ENCODE data around the gene EHF.

Gene EHF

GRCh38 chr11:34595960-34596644, 24.8 kb upstream of the EHF start:
- Histone ChIP-seq H3K36me3 (replicated peaks in 1 of 2; ENCODE audit: control insufficient read depth in 2 of 2, insufficient read depth in 2 of 2, low read length in 2 of 2) (no peaks in the 10 kb centered on the region), H4K8ac (ENCODE audit: low read depth, low read length) (no peak overlapping the region), H2BK12ac (ENCODE audit: low read length) (no peak overlapping the region), H3K18ac (ENCODE audit: low read length) (no peak overlapping the region), H3K27me3 (ENCODE audit: control insufficient read depth in 3 of 3, insufficient read depth in 3 of 3, low read depth in 1 of 3, low read length in 3 of 3) (peaks cover 0 to 2% (median 0%) of the 10 kb centered on the region in 3 experiments), H2BK120ac (ENCODE audit: low read depth, low read length) (no peak overlapping the region), H2AFZ (ENCODE audit: low read length) (no peak overlapping the region), H3K27ac (replicated peaks; ENCODE audit: low read length) (no peak overlapping the region), H3K4me2 (ENCODE audit: insufficient read depth, low read length, poor library complexity, severe bottlenecking) (no peak overlapping the region), H2BK5ac (ENCODE audit: low read length) (no peak overlapping the region), H3K79me1 (ENCODE audit: low read depth, low read length) (no peaks in the 10 kb centered on the region), H3K14ac (ENCODE audit: low read length) (no peak overlapping the region), H3K4me3 (ENCODE audit: low read length in 2 of 2) (no peak overlapping the region), H3K4ac (ENCODE audit: low read length) (no peak overlapping the region), H3K23ac (ENCODE audit: low read depth, low read length, poor library complexity) (no peak overlapping the region), H4K91ac (ENCODE audit: low read depth, low read length, poor library complexity) (no peak overlapping the region), H2BK15ac (ENCODE audit: low read length) (no peak overlapping the region), H3K4me1 (ENCODE audit: control insufficient read depth in 2 of 2, insufficient read depth in 1 of 2, low read depth in 1 of 2, low read length in 2 of 2) (peaks cover 4% of the 10 kb centered on the region in 2 donors), H3K9me3 (replicated peaks in 1 of 2; ENCODE audit: control insufficient read depth in 2 of 2, insufficient read depth in 1 of 2, low read depth in 1 of 2, low read length in 2 of 2) (peaks cover 2 to 3% of the 10 kb centered on the region in 2 donors), H2AK5ac (ENCODE audit: low read depth, low read length) (no peak overlapping the region), H3K9ac (ENCODE audit: low read depth, low read length, poor library complexity) (no peak overlapping the region)
- no peak for DNase-seq (ENCODE audit: low spot score)
- WGBS, 2 donors (ENCODE audit: extremely low coverage in 2 of 2, insufficient read length in 2 of 2, insufficient replicate concordance in 1 of 2), result no CpG with 5 or more reads among the region's 11 CpGs

GRCh38 chr11:34599406-34599945, 21.4 kb upstream of the EHF start:
- H3K14ac ChIP-seq (ENCODE audit: low read length), result no peak overlapping the region
- no peak overlapping the region for H2BK5ac ChIP-seq (ENCODE audit: low read length)
- no peaks in the 10 kb centered on the region for H3K79me1 ChIP-seq (ENCODE audit: low read depth, low read length)
- H3K9me3 ChIP-seq (replicated peaks in 1 of 2; ENCODE audit: control insufficient read depth in 2 of 2, insufficient read depth in 1 of 2, low read depth in 1 of 2, low read length in 2 of 2), result peaks cover 0 to 3% of the 10 kb centered on the region in 2 donors
- peak overlapping the region; percentile 55 for H2AFZ ChIP-seq (ENCODE audit: low read length)
- no peak overlapping the region for H2BK12ac ChIP-seq (ENCODE audit: low read length)
- H3K4me1 ChIP-seq (ENCODE audit: control insufficient read depth in 2 of 2, insufficient read depth in 1 of 2, low read depth in 1 of 2, low read length in 2 of 2), result peaks cover 4 to 6% of the 10 kb centered on the region in 2 donors
- H4K8ac ChIP-seq (ENCODE audit: low read depth, low read length), result no peak overlapping the region
- H3K27me3 ChIP-seq (ENCODE audit: control insufficient read depth in 3 of 3, insufficient read depth in 3 of 3, low read depth in 1 of 3, low read length in 3 of 3), result peaks cover 0 to 8% (median 0%) of the 10 kb centered on the region in 3 experiments
- H3K23ac ChIP-seq (ENCODE audit: low read depth, low read length, poor library complexity), result no peak overlapping the region
- no peak overlapping the region for H3K27ac ChIP-seq (replicated peaks; ENCODE audit: low read length)
- no peak overlapping the region for H3K4me2 ChIP-seq (ENCODE audit: insufficient read depth, low read length, poor library complexity, severe bottlenecking)
- H3K4ac ChIP-seq (ENCODE audit: low read length), result no peak overlapping the region
- no peak overlapping the region for H4K91ac ChIP-seq (ENCODE audit: low read depth, low read length, poor library complexity)
- no peaks in the 10 kb centered on the region for H3K36me3 ChIP-seq (replicated peaks in 1 of 2; ENCODE audit: control insufficient read depth in 2 of 2, insufficient read depth in 2 of 2, low read length in 2 of 2)
- no CpG with 5 or more reads among the region's 8 CpGs for WGBS, 2 donors (ENCODE audit: extremely low coverage in 2 of 2, insufficient read length in 2 of 2, insufficient replicate concordance in 1 of 2)
- H3K18ac ChIP-seq (ENCODE audit: low read length), result no peak overlapping the region
- no peak overlapping the region for H2BK15ac ChIP-seq (ENCODE audit: low read length)
- no peak overlapping the region for H2BK120ac ChIP-seq (ENCODE audit: low read depth, low read length)
- no peak for DNase-seq (ENCODE audit: low spot score)
- no peak overlapping the region for H3K9ac ChIP-seq (ENCODE audit: low read depth, low read length, poor library complexity)
- H3K4me3 ChIP-seq (ENCODE audit: low read length in 2 of 2), result no peak overlapping the region
- no peak overlapping the region for H2AK5ac ChIP-seq (ENCODE audit: low read depth, low read length)

- Histone ChIP-seq H3K23ac (ENCODE audit: low read depth, low read length, poor library complexity) (no peak overlapping the region), H2BK12ac (ENCODE audit: low read length) (no peak overlapping the region), H3K4me2 (ENCODE audit: insufficient read depth, low read length, poor library complexity, severe bottlenecking) (no peak overlapping the region), H2AFZ (ENCODE audit: low read length) (peak overlapping the region; percentile 55), H3K4me1 (ENCODE audit: control insufficient read depth in 2 of 2, insufficient read depth in 1 of 2, low read depth in 1 of 2, low read length in 2 of 2) (peaks cover 4 to 7% of the 10 kb centered on the region in 2 donors), H4K91ac (ENCODE audit: low read depth, low read length, poor library complexity) (no peak overlapping the region), H3K4me3 (ENCODE audit: low read length in 2 of 2) (no peak overlapping the region), H4K8ac (ENCODE audit: low read depth, low read length) (no peak overlapping the region), H3K9ac (ENCODE audit: low read depth, low read length, poor library complexity) (no peak overlapping the region), H2AK5ac (ENCODE audit: low read depth, low read length) (no peak overlapping the region), H3K18ac (ENCODE audit: low read length) (peak overlapping the region; percentile 11), H3K27ac (replicated peaks; ENCODE audit: low read length) (no peak overlapping the region), H2BK15ac (ENCODE audit: low read length) (no peak overlapping the region), H2BK120ac (ENCODE audit: low read depth, low read length) (no peak overlapping the region), H3K79me1 (ENCODE audit: low read depth, low read length) (no peaks in the 10 kb centered on the region), H3K14ac (ENCODE audit: low read length) (no peak overlapping the region), H2BK5ac (ENCODE audit: low read length) (no peak overlapping the region), H3K9me3 (replicated peaks in 1 of 2; ENCODE audit: control insufficient read depth in 2 of 2, insufficient read depth in 1 of 2, low read depth in 1 of 2, low read length in 2 of 2) (peaks cover 0 to under 1% of the 10 kb centered on the region in 2 donors), H3K4ac (ENCODE audit: low read length) (no peak overlapping the region), H3K36me3 (replicated peaks in 1 of 2; ENCODE audit: control insufficient read depth in 2 of 2, insufficient read depth in 2 of 2, low read length in 2 of 2) (no peaks in the 10 kb centered on the region), H3K27me3 (ENCODE audit: control insufficient read depth in 3 of 3, insufficient read depth in 3 of 3, low read depth in 1 of 3, low read length in 3 of 3) (peaks cover 0 to 8% (median 0%) of the 10 kb centered on the region in 3 experiments)
- no CpG with 5 or more reads among the region's 11 CpGs for WGBS, 2 donors (ENCODE audit: extremely low coverage in 2 of 2, insufficient read length in 2 of 2, insufficient replicate concordance in 1 of 2)
- DNase-seq (ENCODE audit: low spot score), result no peak
These were observed 20.4 kb upstream of the EHF start for GRCh38 chr11:34600339-34601084.

- Histone ChIP-seq H3K4ac (ENCODE audit: low read length) (no peak overlapping the region), H3K27me3 (ENCODE audit: control insufficient read depth in 3 of 3, insufficient read depth in 3 of 3, low read depth in 1 of 3, low read length in 3 of 3) (peaks cover 0 to 8% (median 0%) of the 10 kb centered on the region in 3 experiments), H2BK12ac (ENCODE audit: low read length) (no peak overlapping the region), H2AK5ac (ENCODE audit: low read depth, low read length) (no peak overlapping the region), H3K4me1 (ENCODE audit: control insufficient read depth in 2 of 2, insufficient read depth in 1 of 2, low read depth in 1 of 2, low read length in 2 of 2) (peaks cover 4 to 7% of the 10 kb centered on the region in 2 donors), H2BK5ac (ENCODE audit: low read length) (no peak overlapping the region), H3K27ac (replicated peaks; ENCODE audit: low read length) (no peak overlapping the region), H3K79me1 (ENCODE audit: low read depth, low read length) (no peaks in the 10 kb centered on the region), H3K9me3 (replicated peaks in 1 of 2; ENCODE audit: control insufficient read depth in 2 of 2, insufficient read depth in 1 of 2, low read depth in 1 of 2, low read length in 2 of 2) (no peaks in the 10 kb centered on the region), H4K8ac (ENCODE audit: low read depth, low read length) (no peak overlapping the region), H2AFZ (ENCODE audit: low read length) (peak overlapping the region; percentile 55), H3K4me2 (ENCODE audit: insufficient read depth, low read length, poor library complexity, severe bottlenecking) (no peak overlapping the region), H3K14ac (ENCODE audit: low read length) (no peak overlapping the region), H2BK15ac (ENCODE audit: low read length) (no peak overlapping the region), H2BK120ac (ENCODE audit: low read depth, low read length) (no peak overlapping the region), H3K4me3 (ENCODE audit: low read length in 2 of 2) (no peak overlapping the region), H3K18ac (ENCODE audit: low read length) (peak overlapping the region; percentile 11), H4K91ac (ENCODE audit: low read depth, low read length, poor library complexity) (no peak overlapping the region), H3K9ac (ENCODE audit: low read depth, low read length, poor library complexity) (no peak overlapping the region), H3K36me3 (replicated peaks in 1 of 2; ENCODE audit: control insufficient read depth in 2 of 2, insufficient read depth in 2 of 2, low read length in 2 of 2) (no peaks in the 10 kb centered on the region), H3K23ac (ENCODE audit: low read depth, low read length, poor library complexity) (no peak overlapping the region)
- WGBS, 2 donors (ENCODE audit: extremely low coverage in 2 of 2, insufficient read length in 2 of 2, insufficient replicate concordance in 1 of 2), result no CpG with 5 or more reads among the region's 2 CpGs
- no peak for DNase-seq (ENCODE audit: low spot score)
These were observed 19.8 kb upstream of the EHF start for GRCh38 chr11:34601085-34601444.
